HepG2 (cell line): ENCODE measurements around the gene DPYD. TPM values are rescaled to one million over a fixed set of nuclear protein-coding genes. Genes with fewer than 3 reads are reported as not detected.

Experiments
- ATAC-seq: fragments of 200-7000 bp; cut with Tn5 transposase; 3 replicates; pipeline ENCODE4 v1.9.1; 2020; ENCODE audit warnings: mild to moderate bottlenecking, moderate library complexity
- BruUV-seq: library from RNA; stranded (reverse); fragments of 400-500 nt; replicated peaks from 2 replicates; lab custom pipeline; 2021; lab: Mats Ljungman, UMichigan
- CTCF ChIA-PET: fragments of 300-600 bp; formaldehyde crosslinking; extraction: SDS; loops from one replicate; lab custom pipeline; 2021; ENCODE audit warnings: low total read pairs, inconsistent platforms, low intra/inter-chr PET ratio; lab: Yijun Ruan, JAX
- POLR2A ChIA-PET: fragments of 350-600 bp; sonication (Branson Sonifier 250); formaldehyde crosslinking; loops from one replicate; lab custom pipeline; 2020; ENCODE audit warnings: antibody characterized with exemption, inconsistent platforms; lab: Yijun Ruan, JAX
- DNase-seq: peaks from one replicate; pipeline ENCODE4 v3.0.0-alpha.2; 2015; ENCODE audit warnings: low spot score
- FAIRE-seq: peaks from 3 replicates; lab custom pipeline; 2011; peaks lifted over from hg19 to GRCh38; lab: Jason Lieb, UNC
- H2AFZ ChIP-seq: one replicate; pipeline ENCODE4 v1.6.1; 2011; ENCODE audit warnings: low read length, inconsistent platforms
- H3K27ac ChIP-seq: fragments of 300-600 bp; 3 replicates; pipeline ENCODE4 v1.8.0; 2011; ENCODE audit warnings: mixed run types, mild to moderate bottlenecking, mixed read lengths, low read length, inconsistent platforms; ENCODE audit not compliant: insufficient read depth; ENCODE audit errors: extremely low read length
- H3K27me3 ChIP-seq, 2 experiments: fragments of 200-600 bp in 1 of 2; 2 replicates in 1 of 2; 3 replicates in 1 of 2; pipeline versions ENCODE4 v1.6.0 to v1.8.0; 2011; ENCODE audit warnings: low read length in 2 of 2, mild to moderate bottlenecking in 2 of 2, moderate library complexity in 2 of 2, inconsistent platforms in 1 of 2; ENCODE audit not compliant: insufficient read depth in 2 of 2, control insufficient read depth in 1 of 2
- H3K36me3 ChIP-seq, 2 experiments: fragments of 200-600 bp in 1 of 2; replicated peaks in 1 of 2; 2 replicates in 1 of 2; 3 replicates in 1 of 2; pipeline versions ENCODE4 v1.5.1 to v1.8.0; 2011; ENCODE audit warnings: low read length in 2 of 2, inconsistent platforms in 1 of 2; ENCODE audit not compliant: insufficient read depth in 2 of 2, control insufficient read depth in 1 of 2
- H3K4me1 ChIP-seq: 2 replicates; pipeline ENCODE4 v1.5.1; 2012; ENCODE audit warnings: low read length, inconsistent platforms; ENCODE audit not compliant: insufficient read depth
- H3K4me2 ChIP-seq: 2 replicates; pipeline ENCODE4 v1.6.0; 2011; ENCODE audit warnings: low read depth, low read length, inconsistent platforms
- H3K4me3 ChIP-seq, 3 experiments: fragments of 200-600 bp in 1 of 3; sonication (generic), shearing (Covaris generic) in 1 of 3; replicated peaks in 1 of 3; 2 replicates each; pipeline ENCODE4 v1.5.1; 2011 to 2016; ENCODE audit warnings: low read length in 3 of 3, inconsistent platforms in 2 of 3, low read depth in 2 of 3, mild to moderate bottlenecking in 2 of 3, control low read depth in 1 of 3, mixed read lengths in 1 of 3; ENCODE audit not compliant: insufficient read depth in 1 of 3
- H3K79me2 ChIP-seq: one replicate; pipeline ENCODE4 v1.6.1; 2011; ENCODE audit warnings: low read length, inconsistent platforms; ENCODE audit not compliant: insufficient read depth
- H3K9ac ChIP-seq: 2 replicates; pipeline ENCODE4 v1.6.0; 2011; ENCODE audit warnings: mild to moderate bottlenecking, low read depth, low read length, inconsistent platforms; ENCODE audit not compliant: insufficient read depth
- H3K9me3 ChIP-seq: 2 replicates; pipeline ENCODE4 v1.5.1; 2012; ENCODE audit warnings: mild to moderate bottlenecking, low read length
- H4K20me1 ChIP-seq: 2 replicates; pipeline ENCODE4 v1.6.0; 2011; ENCODE audit warnings: inconsistent platforms, mild to moderate bottlenecking, low read length, moderate library complexity; ENCODE audit not compliant: insufficient read depth
- RARG ChIP-seq: sonication (generic); formaldehyde crosslinking; IDR thresholded peaks from 2 replicates; pipeline ENCODE4 v1.4.0; 2020; ENCODE audit warnings: low read depth, mild to moderate bottlenecking, missing genetic modification reagents
- ZNF652 ChIP-seq: IDR thresholded peaks from 2 replicates; pipeline ENCODE4 v1.6.1; 2016; ENCODE audit warnings: low read depth, borderline replicate concordance
- WGBS: methylation state at CpG from one replicate; pipeline ENCODE4 v1.1.6; 2017; ENCODE audit warnings: low lambda C conversion rate; 5-methylcytosine and 5-hydroxymethylcytosine counted together
- in situ Hi-C: cut with HindIII; loops from 2 replicates; pipeline ENCODE4 v1.10.0; 2017; ENCODE audit warnings: low pct_unique_long_range_greater_than_20kb; ENCODE audit not compliant: extremely low pct_ligation_motif_present
- intact Hi-C: fragments of 100-400 bp; cut with micrococcal nuclease; formaldehyde crosslinking; loops from one replicate; pipeline ENCODE4 v1.10.0; 2022; ENCODE audit not compliant: unreplicated experiment
- polyA plus RNA-seq, 8 experiments: library from polyadenylated mRNA; depleted of rRNA in 3 of 8; stranded (reverse) in 7 of 8; unstranded in 1 of 8; fragments of >200 nt; fragmentation: Illumina TruSeq in 4 of 8; extraction: Trizol in 4 of 8; gene quantifications; 2 replicates each; pipeline versions ENCODE4 v1.2.1 to v1.2.3, GENCODE V29; 2011 to 2016; ENCODE audit warnings: low read depth in 4 of 8, missing spikeins in 1 of 8, mixed read lengths in 1 of 8; ENCODE audit not compliant: insufficient read depth in 1 of 8
- total RNA-seq, 5 experiments: library from RNA; depleted of rRNA; stranded (reverse); fragments of >200 nt; fragmentation: Illumina TruSeq; extraction: Trizol; gene quantifications; 2 replicates each; pipeline ENCODE4 v1.2.3, GENCODE V29; 2016; ENCODE audit warnings: low read depth in 1 of 5
- TF ChIP-seq, protein P1 (sequence below): sonication (generic); formaldehyde crosslinking; IDR thresholded peaks from 2 replicates; pipeline ENCODE4 v1.4.0; 2020; ENCODE audit warnings: missing genetic modification reagents

DPYD gene
- total and polyA plus RNA-seq, 2 of the 13 experiments (the other 11 are each of a cell fraction or from before 2014, with no cell fraction given), result 1.3 to 3.4 TPM

DNA sequence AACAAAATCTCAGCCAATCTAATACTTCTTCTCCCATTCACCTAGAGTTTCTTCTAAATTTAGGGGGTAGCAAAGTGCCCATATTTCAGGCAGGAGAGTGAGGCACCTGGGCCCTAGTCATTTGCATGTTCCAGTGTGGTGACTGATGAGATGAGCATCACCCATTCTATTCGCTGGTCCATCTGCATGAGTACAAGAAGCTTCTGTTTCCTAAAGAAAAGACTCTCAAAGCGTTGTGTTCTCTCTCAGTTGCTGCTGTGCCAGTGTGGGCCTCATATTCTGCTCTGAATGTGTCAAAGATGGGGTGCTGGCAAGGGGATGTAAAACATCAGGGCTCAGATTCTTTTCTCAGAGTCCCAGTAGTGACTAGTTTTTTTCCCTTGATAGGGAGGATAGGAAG is 16.1 kb upstream of the DPYD start (continued):
- TF ChIP-seq, protein P1, sequence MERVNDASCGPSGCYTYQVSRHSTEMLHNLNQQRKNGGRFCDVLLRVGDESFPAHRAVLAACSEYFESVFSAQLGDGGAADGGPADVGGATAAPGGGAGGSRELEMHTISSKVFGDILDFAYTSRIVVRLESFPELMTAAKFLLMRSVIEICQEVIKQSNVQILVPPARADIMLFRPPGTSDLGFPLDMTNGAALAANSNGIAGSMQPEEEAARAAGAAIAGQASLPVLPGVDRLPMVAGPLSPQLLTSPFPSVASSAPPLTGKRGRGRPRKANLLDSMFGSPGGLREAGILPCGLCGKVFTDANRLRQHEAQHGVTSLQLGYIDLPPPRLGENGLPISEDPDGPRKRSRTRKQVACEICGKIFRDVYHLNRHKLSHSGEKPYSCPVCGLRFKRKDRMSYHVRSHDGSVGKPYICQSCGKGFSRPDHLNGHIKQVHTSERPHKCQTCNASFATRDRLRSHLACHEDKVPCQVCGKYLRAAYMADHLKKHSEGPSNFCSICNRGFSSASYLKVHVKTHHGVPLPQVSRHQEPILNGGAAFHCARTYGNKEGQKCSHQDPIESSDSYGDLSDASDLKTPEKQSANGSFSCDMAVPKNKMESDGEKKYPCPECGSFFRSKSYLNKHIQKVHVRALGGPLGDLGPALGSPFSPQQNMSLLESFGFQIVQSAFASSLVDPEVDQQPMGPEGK, result no peak
- TF ChIP-seq, all 625 proteins: peak for 0

DNA sequence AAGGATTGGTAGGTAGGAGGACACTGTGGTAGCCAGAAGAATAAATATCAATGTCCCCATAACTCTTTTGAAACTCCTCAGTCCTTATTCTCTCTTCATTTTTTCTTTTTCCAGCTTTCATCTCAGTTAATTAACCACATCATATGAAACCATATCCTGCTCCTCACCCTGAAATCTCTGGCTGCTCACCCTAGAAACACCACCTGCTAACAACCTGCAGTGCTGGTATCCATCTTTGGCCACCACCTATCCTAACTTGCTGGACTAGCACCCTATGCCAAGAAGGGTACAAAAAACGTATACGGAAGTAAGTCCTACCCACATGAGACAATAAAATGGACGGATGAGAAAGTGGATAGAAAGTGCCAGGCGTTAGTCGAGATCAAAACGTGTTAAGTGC is 13.7 kb upstream of the DPYD start:
- no peaks in the 10 kb centered on the region for H4K20me1 ChIP-seq
- TF ChIP-seq ZNF652 (CRISPR knock-in tag) (no peak), RARG (CRISPR knock-in tag) (no peak)
- in situ Hi-C loops (no loop called here), intact Hi-C loops (no loop called here)
- CTCF ChIA-PET, result no interaction called here
- POLR2A ChIA-PET, result no interaction called here
- no peak overlapping the region for H3K4me3 ChIP-seq
- no peak overlapping the region for H3K27ac ChIP-seq
- ATAC-seq (no peak), DNase-seq (no peak), FAIRE-seq (no peak)
- H3K9ac ChIP-seq, result no peak overlapping the region
- BruUV-seq, result no TSS peak
- no peaks in the 10 kb centered on the region for H3K36me3 ChIP-seq
- H3K4me1 ChIP-seq, result peaks cover 10% of the 10 kb centered on the region
- no peak overlapping the region for H2AFZ ChIP-seq
- no peaks in the 10 kb centered on the region for H3K79me2 ChIP-seq
- WGBS, result 38% methylated on average over 6 of the region's 6 CpGs
- no peak overlapping the region for H3K4me2 ChIP-seq
- no peaks in the 10 kb centered on the region for H3K9me3 ChIP-seq
- H3K27me3 ChIP-seq, result no peaks in the 10 kb centered on the region; a peak in 1 of 5 replicates
